ENCODE data around the gene ANKRD13D.

GRCh38 chr11:67309661-67310061 is 20.6 kb downstream of the ANKRD13D start:
- TF ChIP-seq CTCF (IDR thresholded peaks at IDR 0.05) (no peak), POLR2A (IDR thresholded peaks at IDR 0.05) (no peak)
